ENCODE data around the gene BICD1.

- TF ChIP-seq EZH2 (IDR thresholded peaks at IDR 0.05; ENCODE audit: borderline replicate concordance, insufficient read depth, low read depth, low read length, poor library complexity, severe bottlenecking) (no peak), CTCF (IDR thresholded peaks at IDR 0.05) (no peak)
Observed at GRCh38 chr12:32423559-32423958, 316.9 kb downstream of the BICD1 start.
